Measurements from ENCODE around the gene TRIM2. TPM values are rescaled to one million over a fixed set of nuclear protein-coding genes. Genes with fewer than 3 reads are reported as not detected.

TRIM2 gene
- total RNA-seq, 1 donor from 2014 or later: 51.8 TPM

- Mint-ChIP-seq H3K4me1 (ENCODE audit: low read depth, unreplicated experiment) (peaks cover 30% of the 10 kb centered on the region), H3K36me3 (ENCODE audit: low read depth, unreplicated experiment) (peaks cover 2% of the 10 kb centered on the region), H3K4me3 (ENCODE audit: unreplicated experiment) (peak overlapping the region; percentile 90), H3K27ac (ENCODE audit: unreplicated experiment) (peak overlapping the region; percentile 1), H3K9me3 (ENCODE audit: unreplicated experiment) (no peaks in the 10 kb centered on the region), H3K27me3 (ENCODE audit: low read depth, unreplicated experiment) (no peaks in the 10 kb centered on the region)
- H3K4me1 ChIP-seq (ENCODE audit: insufficient read depth, low read length): peaks cover 20% of the 10 kb centered on the region
- no peaks in the 10 kb centered on the region for H3K9me3 ChIP-seq (ENCODE audit: insufficient read depth, low read depth, low read length)
- no peak for TF ChIP-seq EZH2 (IDR thresholded peaks at IDR 0.05; ENCODE audit: insufficient read depth, low read length)
- TF ChIP-seq CTCF (IDR thresholded peaks at IDR 0.05; ENCODE audit: insufficient read depth, low read depth, low read length): no peak
- peaks cover 40% of the 10 kb centered on the region for H3K79me2 ChIP-seq (ENCODE audit: insufficient read depth, low read length)
- H2AFZ ChIP-seq (ENCODE audit: low read depth, low read length): no peak overlapping the region
- H3K9ac ChIP-seq (ENCODE audit: low read length): peak overlapping the region; percentile 13
- peak overlapping the region; percentile 92 for H3K4me2 ChIP-seq (ENCODE audit: low read length)
- peak overlapping the region; percentile 74 for H3K4me3 ChIP-seq (ENCODE audit: insufficient read depth, low read depth, low read length)
- peaks cover 27% of the 10 kb centered on the region for H4K20me1 ChIP-seq (ENCODE audit: insufficient read depth, low read length)
- H3K27ac ChIP-seq (ENCODE audit: low read depth, low read length): peak overlapping the region; percentile 22
- no peaks in the 10 kb centered on the region for H3K27me3 ChIP-seq (ENCODE audit: insufficient read depth, low read length)
- no peak for DNase-seq (ENCODE audit: low read depth)
- no peak for FAIRE-seq
- H3K36me3 ChIP-seq (ENCODE audit: insufficient read depth, low read length): no peaks in the 10 kb centered on the region
Observed at GRCh38 chr4:153224474-153224873, 20.2 kb downstream of the TRIM2 start.

- Mint-ChIP-seq H3K27ac (ENCODE audit: unreplicated experiment) (no peak overlapping the region), H3K27me3 (ENCODE audit: low read depth, unreplicated experiment) (no peaks in the 10 kb centered on the region), H3K4me1 (ENCODE audit: low read depth, unreplicated experiment) (peaks cover 30% of the 10 kb centered on the region), H3K36me3 (ENCODE audit: low read depth, unreplicated experiment) (peaks cover 4% of the 10 kb centered on the region), H3K9me3 (ENCODE audit: unreplicated experiment) (no peaks in the 10 kb centered on the region), H3K4me3 (ENCODE audit: unreplicated experiment) (no peak overlapping the region)
- DNase-seq (ENCODE audit: low read depth) (no peak), FAIRE-seq (no peak)
- H2AFZ ChIP-seq (ENCODE audit: low read depth, low read length): no peak overlapping the region
- H3K36me3 ChIP-seq (ENCODE audit: insufficient read depth, low read length): no peaks in the 10 kb centered on the region
- peaks cover 20% of the 10 kb centered on the region for H3K4me1 ChIP-seq (ENCODE audit: insufficient read depth, low read length)
- H3K9ac ChIP-seq (ENCODE audit: low read length): no peak overlapping the region
- peaks cover 47% of the 10 kb centered on the region for H3K79me2 ChIP-seq (ENCODE audit: insufficient read depth, low read length)
- no peak for TF ChIP-seq EZH2 (IDR thresholded peaks at IDR 0.05; ENCODE audit: insufficient read depth, low read length)
- TF ChIP-seq CTCF (IDR thresholded peaks at IDR 0.05; ENCODE audit: insufficient read depth, low read depth, low read length): no peak
- H4K20me1 ChIP-seq (ENCODE audit: insufficient read depth, low read length): peaks cover 37% of the 10 kb centered on the region
- no peak overlapping the region for H3K4me3 ChIP-seq (ENCODE audit: insufficient read depth, low read depth, low read length)
- H3K9me3 ChIP-seq (ENCODE audit: insufficient read depth, low read depth, low read length): no peaks in the 10 kb centered on the region
- H3K27me3 ChIP-seq (ENCODE audit: insufficient read depth, low read length): no peaks in the 10 kb centered on the region
- H3K4me2 ChIP-seq (ENCODE audit: low read length): peak overlapping the region; percentile 2
- no peak overlapping the region for H3K27ac ChIP-seq (ENCODE audit: low read depth, low read length)
Observed at GRCh38 chr4:153227469-153228075, 23.3 kb downstream of the TRIM2 start.

GRCh38 chr4:153228512-153229140 lies 24.4 kb downstream of the TRIM2 start:
- H3K36me3 Mint-ChIP-seq (ENCODE audit: low read depth, unreplicated experiment): peaks cover 4% of the 10 kb centered on the region
- H4K20me1 ChIP-seq (ENCODE audit: insufficient read depth, low read length): peaks cover 47% of the 10 kb centered on the region
- H3K27ac Mint-ChIP-seq (ENCODE audit: unreplicated experiment): no peak overlapping the region
- peaks cover 47% of the 10 kb centered on the region for H3K79me2 ChIP-seq (ENCODE audit: insufficient read depth, low read length)
- H3K27ac ChIP-seq (ENCODE audit: low read depth, low read length): no peak overlapping the region
- H3K9ac ChIP-seq (ENCODE audit: low read length): no peak overlapping the region
- peak overlapping the region; percentile 53 for H3K4me2 ChIP-seq (ENCODE audit: low read length)
- no peak overlapping the region for H3K4me3 ChIP-seq (ENCODE audit: insufficient read depth, low read depth, low read length)
- H3K9me3 ChIP-seq (ENCODE audit: insufficient read depth, low read depth, low read length): no peaks in the 10 kb centered on the region
- H3K36me3 ChIP-seq (ENCODE audit: insufficient read depth, low read length): no peaks in the 10 kb centered on the region
- peaks cover 38% of the 10 kb centered on the region for H3K4me1 Mint-ChIP-seq (ENCODE audit: low read depth, unreplicated experiment)
- H3K9me3 Mint-ChIP-seq (ENCODE audit: unreplicated experiment): no peaks in the 10 kb centered on the region
- no peaks in the 10 kb centered on the region for H3K27me3 ChIP-seq (ENCODE audit: insufficient read depth, low read length)
- no peak overlapping the region for H2AFZ ChIP-seq (ENCODE audit: low read depth, low read length)
- DNase-seq (ENCODE audit: low read depth): no peak
- H3K4me3 Mint-ChIP-seq (ENCODE audit: unreplicated experiment): peak overlapping the region; percentile 34
- FAIRE-seq: no peak
- TF ChIP-seq EZH2 (IDR thresholded peaks at IDR 0.05; ENCODE audit: insufficient read depth, low read length) (no peak), CTCF (IDR thresholded peaks at IDR 0.05; ENCODE audit: insufficient read depth, low read depth, low read length) (no peak)
- H3K4me1 ChIP-seq (ENCODE audit: insufficient read depth, low read length): peaks cover 21% of the 10 kb centered on the region
- H3K27me3 Mint-ChIP-seq (ENCODE audit: low read depth, unreplicated experiment): no peaks in the 10 kb centered on the region

Data from astrocyte (in vitro differentiated cells and primary cell).